Progenitor cell of endocrine pancreas (in vitro differentiated cells): ENCODE data around the gene NMUR1. TPM values are rescaled to one million over a fixed set of nuclear protein-coding genes. Genes with fewer than 3 reads are reported as not detected.

Source experiments
- DNase-seq: peaks from one replicate; pipeline ENCODE4 v3.0.0; 2021; ENCODE audit warnings: low spot score; ENCODE audit not compliant: unreplicated experiment
- H3K27ac Mint-ChIP-seq: 2 replicates; pipeline ENCODE4 v1.8.0; 2021; ENCODE audit warnings: mild to moderate bottlenecking, moderate library complexity, mixed read lengths
- H3K27me3 Mint-ChIP-seq: 2 replicates; pipeline ENCODE4 v1.8.0; 2021; ENCODE audit warnings: mixed read lengths
- H3K36me3 Mint-ChIP-seq: 2 replicates; pipeline ENCODE4 v1.8.0; 2022; ENCODE audit warnings: mixed read lengths; ENCODE audit not compliant: insufficient read depth
- H3K4me1 Mint-ChIP-seq: 2 replicates; pipeline ENCODE4 v1.8.0; 2021; ENCODE audit warnings: low read depth, mixed read lengths
- H3K4me3 Mint-ChIP-seq: 2 replicates; pipeline ENCODE4 v1.8.0; 2021; ENCODE audit warnings: low read depth, mild to moderate bottlenecking, moderate library complexity, mixed read lengths
- H3K9me3 Mint-ChIP-seq: 2 replicates; pipeline ENCODE4 v1.8.0; 2021; ENCODE audit warnings: low read depth, mixed read lengths
- total RNA-seq: library from RNA; stranded (reverse); gene quantifications from 2 replicates; pipeline ENCODE4 v1.2.1, GENCODE V29; 2021
- TF ChIP-seq, protein P1 (sequence below): fragments of 200-600 bp; sonication (generic); IDR thresholded peaks from one replicate; pipeline ENCODE4 v1.5.0; 2021; ENCODE audit warnings: antibody characterized with exemption, mild to moderate bottlenecking; ENCODE audit not compliant: unreplicated experiment

NMUR1 gene
- total RNA-seq, 1 donor from 2014 or later: not detected

DNA sequence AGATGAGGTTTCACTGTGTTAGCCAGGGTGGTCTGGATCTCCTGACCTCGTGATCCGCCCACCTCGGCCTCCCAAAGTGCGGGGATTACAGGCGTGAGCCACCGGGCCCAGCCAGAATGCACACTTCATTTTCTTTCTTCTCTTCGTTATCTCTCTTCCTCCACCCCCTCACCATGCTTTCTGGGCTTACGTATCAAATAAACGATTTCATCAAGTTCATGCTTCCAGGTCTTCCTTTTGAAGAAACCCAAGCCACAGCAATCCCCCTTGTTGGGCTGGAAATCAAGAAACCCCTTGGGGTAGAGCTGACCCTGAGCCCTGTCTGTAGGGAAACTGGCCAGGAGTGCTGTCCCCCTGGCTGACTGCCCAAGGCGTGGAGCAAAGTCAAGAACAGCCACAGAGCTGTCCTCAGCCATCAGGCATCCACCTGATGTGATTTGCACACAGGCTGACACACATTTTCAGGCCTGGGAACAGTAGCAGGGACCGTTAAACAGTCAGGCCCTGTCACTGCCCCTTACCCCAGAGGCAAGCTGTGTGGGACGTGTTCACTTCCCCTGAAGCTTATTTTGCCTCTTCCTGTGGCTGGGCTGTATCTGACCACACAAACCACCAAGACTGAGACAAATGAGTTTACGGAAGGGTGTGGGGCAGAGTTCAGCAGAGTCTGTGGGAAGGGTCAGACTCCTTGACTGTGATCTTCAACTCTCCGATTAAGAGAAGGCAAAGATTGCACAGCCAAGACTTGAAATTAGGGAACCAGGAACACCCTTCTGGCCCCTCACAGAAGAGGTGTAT, 15.1 kb upstream of the NMUR1 start:
- Mint-ChIP-seq H3K9me3 (peaks cover 8% of the 10 kb centered on the region), H3K27ac (peak overlapping the region; percentile 88), H3K27me3 (peaks cover 2% of the 10 kb centered on the region), H3K36me3 (peaks cover 2% of the 10 kb centered on the region), H3K4me1 (peaks cover 10% of the 10 kb centered on the region), H3K4me3 (no peak overlapping the region)
- TF ChIP-seq, protein P1, sequence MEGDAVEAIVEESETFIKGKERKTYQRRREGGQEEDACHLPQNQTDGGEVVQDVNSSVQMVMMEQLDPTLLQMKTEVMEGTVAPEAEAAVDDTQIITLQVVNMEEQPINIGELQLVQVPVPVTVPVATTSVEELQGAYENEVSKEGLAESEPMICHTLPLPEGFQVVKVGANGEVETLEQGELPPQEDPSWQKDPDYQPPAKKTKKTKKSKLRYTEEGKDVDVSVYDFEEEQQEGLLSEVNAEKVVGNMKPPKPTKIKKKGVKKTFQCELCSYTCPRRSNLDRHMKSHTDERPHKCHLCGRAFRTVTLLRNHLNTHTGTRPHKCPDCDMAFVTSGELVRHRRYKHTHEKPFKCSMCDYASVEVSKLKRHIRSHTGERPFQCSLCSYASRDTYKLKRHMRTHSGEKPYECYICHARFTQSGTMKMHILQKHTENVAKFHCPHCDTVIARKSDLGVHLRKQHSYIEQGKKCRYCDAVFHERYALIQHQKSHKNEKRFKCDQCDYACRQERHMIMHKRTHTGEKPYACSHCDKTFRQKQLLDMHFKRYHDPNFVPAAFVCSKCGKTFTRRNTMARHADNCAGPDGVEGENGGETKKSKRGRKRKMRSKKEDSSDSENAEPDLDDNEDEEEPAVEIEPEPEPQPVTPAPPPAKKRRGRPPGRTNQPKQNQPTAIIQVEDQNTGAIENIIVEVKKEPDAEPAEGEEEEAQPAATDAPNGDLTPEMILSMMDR: no peak
- DNase-seq: no peak

DNA sequence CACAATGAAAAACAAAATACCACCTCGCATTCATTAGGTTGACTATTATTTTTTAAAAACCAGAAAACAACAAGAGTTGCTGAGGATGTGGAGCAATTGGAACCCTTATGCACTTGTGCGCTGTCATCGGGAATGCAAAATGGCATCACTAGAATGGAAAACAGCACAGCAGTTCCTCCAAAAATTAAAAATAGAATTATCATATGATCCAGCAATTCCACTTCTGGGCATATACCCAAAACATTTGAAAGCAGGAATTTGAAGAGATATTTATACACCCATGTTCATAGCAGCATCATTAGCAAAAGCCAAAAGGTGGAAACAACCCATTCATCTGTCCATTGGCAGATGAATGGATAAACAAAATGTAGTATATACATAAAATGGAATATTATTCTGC, 11.9 kb upstream of the NMUR1 start:
- Mint-ChIP-seq H3K4me3 (no peak overlapping the region), H3K27ac (no peak overlapping the region), H3K36me3 (peaks cover 2% of the 10 kb centered on the region), H3K27me3 (no peaks in the 10 kb centered on the region), H3K4me1 (peaks cover 16% of the 10 kb centered on the region), H3K9me3 (peaks cover 8% of the 10 kb centered on the region)
- TF ChIP-seq, protein P1: no peak
- no peak for DNase-seq

DNA sequence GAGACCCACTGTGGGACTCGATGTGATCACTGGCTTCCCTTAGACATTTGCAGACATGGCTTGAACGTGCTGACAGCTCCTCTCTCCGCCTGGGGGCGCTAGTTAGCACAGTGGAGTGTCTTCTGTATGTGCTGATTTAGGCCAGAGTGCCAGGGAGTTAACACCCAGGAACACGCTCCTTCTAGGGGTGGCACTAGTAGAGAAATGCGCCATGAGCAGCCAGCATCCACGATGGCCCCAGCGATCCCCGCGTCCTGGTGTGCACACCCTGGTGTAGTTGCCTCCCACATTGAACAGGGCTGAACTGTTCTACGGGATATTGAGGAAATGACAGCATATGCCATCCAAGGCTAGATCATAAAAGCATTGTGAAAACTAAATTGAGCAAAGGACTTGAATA, 11.4 kb upstream of the NMUR1 start:
- Mint-ChIP-seq H3K27me3 (no peaks in the 10 kb centered on the region), H3K9me3 (peaks cover 8% of the 10 kb centered on the region), H3K4me1 (peaks cover 16% of the 10 kb centered on the region), H3K36me3 (peaks cover 2% of the 10 kb centered on the region), H3K4me3 (no peak overlapping the region), H3K27ac (no peak overlapping the region)
- TF ChIP-seq, protein P1: peak; percentile 13
- no peak for DNase-seq

DNA sequence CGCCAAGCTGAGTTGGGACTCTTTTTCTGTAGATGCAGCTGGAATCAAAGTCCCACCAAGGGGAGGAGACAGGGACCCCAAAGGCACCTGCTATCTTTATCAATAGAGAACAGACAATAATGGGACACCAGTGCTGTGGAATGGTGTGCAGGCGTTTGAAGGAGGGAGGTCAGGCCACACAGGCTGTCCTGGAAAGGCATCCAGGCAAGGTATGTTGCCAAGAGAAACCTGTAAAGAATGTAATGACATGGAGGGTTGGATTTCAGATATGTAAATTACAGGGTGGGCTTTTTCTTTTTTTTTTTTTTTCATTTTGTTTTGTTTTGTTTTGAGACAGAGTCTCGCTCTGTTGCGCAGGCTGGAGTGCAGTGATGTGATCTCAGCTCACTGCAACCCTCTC, 9.7 kb upstream of the NMUR1 start:
- Mint-ChIP-seq H3K27ac (no peak overlapping the region), H3K36me3 (no peaks in the 10 kb centered on the region), H3K9me3 (peaks cover 8% of the 10 kb centered on the region), H3K4me1 (peaks cover 6% of the 10 kb centered on the region), H3K4me3 (no peak overlapping the region), H3K27me3 (no peaks in the 10 kb centered on the region)
- TF ChIP-seq, protein P1: no peak
- no peak for DNase-seq

DNA sequence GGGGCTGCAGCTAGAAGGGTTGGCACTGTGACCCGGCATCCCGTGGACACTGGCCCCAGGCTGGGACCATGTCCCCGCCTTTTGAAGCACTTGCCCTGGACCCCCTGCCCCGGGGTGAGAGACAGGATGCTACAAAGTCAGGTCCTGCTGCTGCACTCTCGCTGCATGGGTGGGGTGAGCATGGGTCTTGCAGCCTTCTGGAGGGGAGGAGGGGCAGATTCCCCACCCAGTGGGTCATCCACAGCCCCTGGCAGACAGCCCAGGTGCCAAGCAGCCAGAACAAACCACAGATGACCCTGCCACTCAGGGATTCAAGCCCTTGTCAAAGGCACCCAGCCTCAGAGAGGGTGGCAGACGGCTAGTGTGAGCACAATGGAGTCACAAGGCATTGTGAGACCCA, 5.7 kb upstream of the NMUR1 start:
- no peak overlapping the region for H3K27ac Mint-ChIP-seq
- TF ChIP-seq, protein P1: no peak
- peaks cover 6% of the 10 kb centered on the region for H3K4me1 Mint-ChIP-seq

More for the DNA sequence above, 5.7 kb upstream of the NMUR1 start:
- peaks cover 10% of the 10 kb centered on the region for H3K27me3 Mint-ChIP-seq
- no peak for DNase-seq
- H3K4me3 Mint-ChIP-seq: no peak overlapping the region
- H3K36me3 Mint-ChIP-seq: no peaks in the 10 kb centered on the region
- no peaks in the 10 kb centered on the region for H3K9me3 Mint-ChIP-seq
